Urothelium cell line (cell line): ENCODE measurements around the gene CBX4.
"Not testable (repeated sequence)": the region's sequence is repeated elsewhere in the genome, so short reads cannot be mapped to it uniquely, and the experiment has no call there.

Experiments used
- DNase-seq: peaks from one replicate; pipeline ENCODE4 v3.0.0; 2011; ENCODE audit warnings: low spot score, mixed read lengths
- FAIRE-seq: peaks from 2 replicates; lab custom pipeline; 2011; peaks lifted over from hg19 to GRCh38; lab: Jason Lieb, UNC

Gene CBX4

GRCh38 chr17:79861413-79862216, 22.4 kb upstream of the CBX4 start:
- FAIRE-seq (no peak), DNase-seq (no peak)

GRCh38 chr17:79859676-79860615, 20.7 kb upstream of the CBX4 start:
- no peak for DNase-seq
- FAIRE-seq, result peak; percentile 40

- FAIRE-seq, result no peak
Observed at GRCh38 chr17:79857095-79857494, 17.9 kb upstream of the CBX4 start.

GRCh38 chr17:79855331-79856124, 16.3 kb upstream of the CBX4 start:
- no peak for DNase-seq
- FAIRE-seq, result no peak

More at GRCh38 chr17:79857095-79857494, 17.9 kb upstream of the CBX4 start:
- DNase-seq, result no peak

GRCh38 chr17:79854080-79855060, 15.1 kb upstream of the CBX4 start:
- FAIRE-seq (peak; percentile 90), DNase-seq (no peak)

GRCh38 chr17:79853168-79853567, 13.9 kb upstream of the CBX4 start:
- FAIRE-seq, DNase-seq: not testable (repeated sequence)

- FAIRE-seq (no peak), DNase-seq (no peak)
Observed at GRCh38 chr17:79852748-79853147, 13.5 kb upstream of the CBX4 start.

- FAIRE-seq (peak; percentile 98), DNase-seq (peak; percentile 69)
Observed at GRCh38 chr17:79851461-79851817, 12.2 kb upstream of the CBX4 start.

- DNase-seq (peak; percentile 88), FAIRE-seq (peak; percentile 94)
Observed at GRCh38 chr17:79850571-79851460, 11.6 kb upstream of the CBX4 start.

GRCh38 chr17:79849953-79850352, 10.7 kb upstream of the CBX4 start:
- FAIRE-seq, result no peak
- DNase-seq, result no peak

GRCh38 chr17:79848370-79848766, 9.1 kb upstream of the CBX4 start:
- FAIRE-seq (no peak), DNase-seq (no peak)

- DNase-seq (no peak), FAIRE-seq (no peak)
Observed at GRCh38 chr17:79847698-79848369, 8.6 kb upstream of the CBX4 start.

GRCh38 chr17:79845601-79845949, 6.3 kb upstream of the CBX4 start:
- no peak for FAIRE-seq
- DNase-seq, result no peak

- DNase-seq (peak; percentile 90), FAIRE-seq (no peak)
Observed at GRCh38 chr17:79844869-79845600, 5.8 kb upstream of the CBX4 start.

- FAIRE-seq (peak; percentile 65), DNase-seq (peak; percentile 80)
Observed at GRCh38 chr17:79843816-79844800, 4.9 kb upstream of the CBX4 start.

GRCh38 chr17:79843474-79843815, 4.2 kb upstream of the CBX4 start:
- DNase-seq, result no peak
- no peak for FAIRE-seq
